GM19193 (cell line): ENCODE data around the gene ACTN1.
A peak's percentile ranks its signal among the peaks of the same experiment; 100 is the strongest.

Experiments
- POLR2A ChIP-seq: IDR thresholded peaks from 4 replicates; pipeline ENCODE4 v1.6.1; 2011; ENCODE audit not compliant: insufficient read depth, insufficient read length; ENCODE audit errors: extremely low read depth

The ACTN1 gene

DNA sequence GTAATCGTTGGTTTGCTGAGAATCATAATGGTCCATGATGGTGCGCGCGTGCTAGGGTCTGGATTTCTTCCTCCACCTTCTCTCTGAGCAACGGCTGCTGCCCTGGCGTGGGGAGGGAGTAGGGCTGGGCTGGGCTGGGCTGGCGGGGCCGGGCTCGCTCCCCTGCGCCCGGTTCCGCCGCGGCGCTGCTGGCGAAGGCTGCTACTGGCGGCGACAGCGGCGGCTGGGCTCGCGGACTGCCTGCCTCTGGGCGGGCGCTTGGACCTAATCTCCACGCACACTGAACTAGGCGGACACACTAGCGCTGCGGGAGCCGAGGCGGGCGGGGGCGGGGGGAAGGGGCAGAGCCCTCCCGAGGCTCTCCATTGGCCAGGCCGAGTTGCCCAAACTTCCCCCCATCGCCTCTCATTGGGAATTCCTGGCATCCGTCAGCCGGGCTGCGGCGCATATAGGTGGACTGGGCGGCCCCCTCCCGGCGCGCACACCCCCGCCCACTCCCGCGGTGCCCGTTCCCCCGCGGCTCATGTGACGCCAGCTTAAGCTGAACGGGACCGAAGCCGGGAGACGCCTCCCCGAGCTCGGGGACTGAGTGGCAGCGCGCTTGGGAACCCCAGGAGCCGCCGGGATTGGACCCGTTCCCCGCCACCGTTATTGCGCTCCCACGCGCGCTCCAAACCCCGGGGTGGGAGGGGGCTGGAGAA, at the start of gene ACTN1:
TSS of gene ACTN1 (minus strand) at position 282 of the 701 bp plus-strand sequence. CDS start at position 36, 246 bp downstream.
- peak; percentile 44 for TF ChIP-seq POLR2A

DNA sequence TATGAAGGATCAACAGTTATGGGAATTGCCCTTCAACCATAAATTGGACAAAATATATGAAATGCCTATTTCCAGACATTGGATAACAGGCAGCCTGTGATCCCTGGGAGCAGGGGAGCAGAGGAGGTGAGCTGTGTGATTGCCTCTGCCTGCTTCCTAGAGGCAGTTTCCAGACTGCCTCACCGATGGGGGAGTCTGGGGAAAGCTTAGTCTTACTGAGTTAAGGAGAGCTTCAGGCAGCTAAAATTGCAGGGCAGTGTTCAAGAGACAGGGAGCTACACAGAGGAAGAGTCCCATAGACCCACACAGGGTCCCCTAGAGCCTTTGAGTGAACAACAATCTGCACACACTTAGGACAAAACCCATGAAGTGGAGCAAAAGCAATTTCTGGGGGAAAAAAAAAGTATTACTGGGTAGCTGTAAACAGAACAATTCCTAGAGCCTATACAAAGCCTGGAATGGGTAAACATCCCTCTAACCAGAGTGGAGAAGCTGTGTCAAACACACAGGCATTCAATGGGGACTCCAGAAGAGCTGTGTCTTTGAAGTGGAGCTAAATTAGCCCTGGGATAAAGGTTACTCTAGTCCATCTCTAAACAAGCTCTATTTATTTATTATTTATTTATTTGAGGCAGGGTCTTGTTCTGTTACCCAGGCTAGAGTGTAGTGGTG, 48.3 kb upstream of the ACTN1 start:
- TF ChIP-seq POLR2A, result no peak

DNA sequence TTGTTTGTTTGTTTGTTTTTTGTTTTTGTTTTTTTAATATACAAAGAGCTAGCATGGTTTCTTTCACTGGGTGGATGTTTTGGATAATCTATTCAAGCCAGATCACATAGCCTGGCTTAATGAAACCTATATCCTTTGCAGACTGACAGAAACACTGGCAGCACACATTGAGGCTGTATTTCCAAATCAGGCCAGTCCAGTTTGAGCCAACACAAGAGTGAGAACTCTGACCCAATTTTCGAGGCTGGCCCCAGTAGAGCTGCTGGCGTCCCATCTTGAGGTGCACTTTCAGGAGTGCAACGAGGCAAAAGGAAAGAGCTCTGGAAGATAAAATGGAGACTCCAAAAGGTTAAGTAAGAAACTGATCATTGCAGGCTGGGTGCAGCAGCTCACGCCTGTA, 43.9 kb upstream of the ACTN1 start:
- no peak for TF ChIP-seq POLR2A

DNA sequence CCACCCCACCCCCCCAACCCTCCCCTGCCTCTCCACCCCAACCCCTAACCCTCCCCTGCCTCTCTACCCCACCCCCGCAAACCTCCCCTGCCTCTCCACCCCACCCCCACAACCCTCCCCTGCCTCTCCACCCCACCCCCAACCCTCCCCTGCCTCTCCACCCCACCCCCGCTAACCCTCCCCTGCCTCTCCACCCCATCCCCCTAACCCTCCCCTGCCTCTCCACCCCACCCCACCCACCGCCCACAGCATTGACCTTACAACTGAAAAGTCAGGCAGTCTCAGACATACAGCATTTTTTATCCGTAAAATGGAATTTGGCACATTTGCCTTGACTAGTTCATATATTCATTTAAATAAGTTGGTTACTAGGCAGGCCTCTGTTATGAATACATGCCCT, 38.6 kb upstream of the ACTN1 start:
- no peak for TF ChIP-seq POLR2A

DNA sequence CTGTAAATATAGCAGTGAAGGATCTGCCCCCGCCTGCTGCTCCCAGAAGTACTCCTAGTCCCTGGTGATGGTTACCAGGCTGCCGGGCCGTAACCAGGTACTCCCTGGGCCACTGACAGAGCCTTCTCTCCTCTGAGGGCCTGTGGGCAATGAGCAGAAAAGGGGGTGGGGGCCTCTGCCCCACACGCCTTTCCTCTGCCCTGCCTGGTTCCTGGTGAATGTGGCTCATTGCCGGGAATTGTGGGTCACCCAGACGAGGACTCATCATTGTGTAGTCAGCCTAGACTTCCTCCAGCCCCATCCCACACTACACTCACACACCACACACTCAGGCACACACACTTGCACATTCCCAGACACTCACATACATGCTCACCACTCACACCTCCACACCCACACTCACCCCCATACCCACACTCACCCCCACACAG, 35.7 kb upstream of the ACTN1 start:
- TF ChIP-seq POLR2A, result no peak

DNA sequence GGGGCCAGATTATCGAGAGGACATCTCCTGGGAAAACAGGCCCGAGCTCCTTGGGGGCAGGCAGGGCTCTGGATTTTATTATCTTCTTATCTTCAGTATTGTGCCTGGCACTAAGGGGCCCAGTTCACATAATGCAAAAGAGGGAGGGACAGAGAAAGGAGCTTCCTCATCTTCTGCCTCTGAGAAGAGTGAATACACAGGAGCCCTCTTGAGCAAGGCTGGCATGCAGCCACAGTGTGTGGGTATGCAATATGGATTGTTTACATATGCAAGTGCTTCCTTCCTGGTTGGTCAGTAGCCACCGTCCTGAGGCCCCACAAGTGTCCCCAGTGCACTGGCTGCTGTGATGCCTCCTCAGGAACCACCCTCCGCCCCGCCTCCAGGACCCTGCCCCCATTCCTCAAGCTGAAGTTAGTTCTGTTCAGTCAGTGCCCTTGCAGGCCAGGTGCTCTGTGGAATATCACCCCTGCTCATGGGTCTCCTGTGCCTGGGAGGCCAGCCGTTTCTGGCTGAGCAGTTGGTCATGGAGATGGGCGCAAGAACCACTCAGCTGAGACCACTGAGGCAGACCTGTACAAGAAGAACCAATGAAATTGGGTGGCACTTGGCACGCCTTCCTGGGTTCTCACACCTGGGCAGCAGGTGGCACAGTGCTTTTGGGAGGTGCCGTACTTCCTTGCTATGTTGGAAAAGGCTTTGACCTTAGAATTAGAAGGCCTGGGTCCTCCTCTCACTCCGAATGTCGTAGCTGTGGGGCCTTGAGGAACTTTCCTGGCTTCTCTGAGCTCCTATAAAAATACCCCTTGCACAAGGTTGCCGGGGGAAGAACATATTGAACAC, 35.1 kb upstream of the ACTN1 start:
- no peak for TF ChIP-seq POLR2A

DNA sequence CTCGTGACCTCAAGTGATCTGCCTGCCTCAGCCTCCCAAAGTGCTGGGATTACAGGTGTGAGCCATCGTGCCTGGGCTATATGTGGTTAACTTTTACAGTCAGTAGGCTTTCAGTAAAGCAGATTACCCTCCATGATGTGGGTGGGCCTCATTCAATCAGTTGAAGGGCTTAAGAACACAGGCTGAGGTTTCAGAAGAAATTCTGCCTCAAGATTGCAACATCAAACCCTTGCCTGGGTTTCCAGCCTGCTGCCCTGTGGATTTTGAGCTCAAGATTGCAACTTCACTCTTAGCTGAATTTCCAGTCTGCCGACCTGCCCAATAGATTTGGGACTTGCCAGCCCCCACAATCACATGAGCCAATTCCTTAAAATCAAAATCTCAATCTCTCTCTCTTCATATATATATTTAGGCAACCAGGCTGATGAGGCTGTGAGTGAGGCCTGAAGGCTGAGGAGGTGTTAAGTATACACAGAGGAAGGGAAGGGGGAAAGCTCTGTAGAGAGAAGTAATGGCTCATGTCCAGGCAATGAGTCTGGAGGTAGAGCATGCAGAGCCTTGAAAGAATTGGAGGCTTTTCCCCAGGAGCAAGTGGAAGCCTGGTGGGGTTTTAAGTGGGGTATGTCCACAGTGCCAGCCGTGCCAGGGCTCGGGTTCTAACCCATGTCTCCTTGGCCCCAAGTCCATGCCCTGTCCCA, 33.3 kb upstream of the ACTN1 start:
- TF ChIP-seq POLR2A, result no peak

DNA sequence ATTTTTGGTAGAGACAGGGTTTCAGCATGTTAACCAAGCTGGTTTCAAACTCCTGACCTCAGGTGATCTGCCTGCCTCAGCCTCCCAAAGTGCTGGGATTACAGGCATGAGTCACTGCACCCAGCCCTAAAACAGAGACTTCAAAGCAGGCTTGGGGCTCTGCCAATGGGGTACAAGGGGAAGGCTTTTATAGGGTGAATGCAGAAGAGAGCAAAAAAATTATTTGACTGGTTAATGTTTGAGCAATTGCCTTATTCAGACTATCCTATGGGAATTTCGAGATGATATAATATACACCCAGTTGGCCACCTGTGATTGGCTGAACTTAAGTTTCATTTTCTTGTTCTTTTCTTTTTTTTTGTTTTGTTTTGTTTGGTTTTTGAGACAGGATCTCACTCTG, 31.5 kb upstream of the ACTN1 start:
- TF ChIP-seq POLR2A, result no peak

DNA sequence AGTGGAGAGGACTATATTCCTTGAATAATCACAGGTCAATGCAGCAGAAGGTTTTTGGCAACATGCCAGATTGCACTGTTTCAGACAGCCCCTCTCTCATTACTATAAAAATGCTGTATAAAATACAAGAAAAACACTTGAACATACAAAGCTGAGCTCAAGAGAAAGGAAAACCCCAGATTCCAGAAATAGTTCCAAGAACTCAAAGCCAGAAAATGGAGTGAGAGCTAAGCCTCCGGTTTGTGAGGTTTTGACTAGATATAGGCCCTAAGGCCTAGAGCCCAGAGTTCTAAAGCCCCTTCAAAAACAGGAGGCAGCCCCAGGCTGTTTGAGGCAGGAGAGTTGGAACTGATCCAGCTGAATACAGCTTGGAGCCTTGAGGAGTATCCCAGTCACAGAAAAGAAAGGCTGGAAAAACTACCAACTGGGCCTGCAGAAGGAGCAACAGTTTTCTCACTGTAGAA, 29.4 kb upstream of the ACTN1 start:
- TF ChIP-seq POLR2A, result no peak

DNA sequence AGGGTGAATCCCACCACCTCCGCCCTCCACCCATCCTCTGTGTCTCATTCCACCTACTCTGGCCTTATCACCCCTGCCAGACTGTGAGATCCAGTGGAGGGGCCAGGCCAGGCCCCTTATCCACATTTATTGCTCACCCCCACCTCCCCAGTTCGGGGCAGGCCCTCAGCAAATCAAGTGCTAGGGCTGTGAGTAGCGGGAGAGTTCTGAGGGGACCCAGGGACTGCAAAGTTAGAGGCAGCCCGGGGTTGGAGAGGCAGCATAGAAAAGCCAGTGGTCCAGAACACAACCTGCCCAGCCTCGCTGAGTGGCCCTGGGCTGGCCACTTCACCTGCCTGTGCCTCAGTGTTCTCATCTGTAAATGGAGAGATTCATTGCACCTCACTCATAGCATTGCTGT, 27.2 kb upstream of the ACTN1 start:
- TF ChIP-seq POLR2A, result no peak

DNA sequence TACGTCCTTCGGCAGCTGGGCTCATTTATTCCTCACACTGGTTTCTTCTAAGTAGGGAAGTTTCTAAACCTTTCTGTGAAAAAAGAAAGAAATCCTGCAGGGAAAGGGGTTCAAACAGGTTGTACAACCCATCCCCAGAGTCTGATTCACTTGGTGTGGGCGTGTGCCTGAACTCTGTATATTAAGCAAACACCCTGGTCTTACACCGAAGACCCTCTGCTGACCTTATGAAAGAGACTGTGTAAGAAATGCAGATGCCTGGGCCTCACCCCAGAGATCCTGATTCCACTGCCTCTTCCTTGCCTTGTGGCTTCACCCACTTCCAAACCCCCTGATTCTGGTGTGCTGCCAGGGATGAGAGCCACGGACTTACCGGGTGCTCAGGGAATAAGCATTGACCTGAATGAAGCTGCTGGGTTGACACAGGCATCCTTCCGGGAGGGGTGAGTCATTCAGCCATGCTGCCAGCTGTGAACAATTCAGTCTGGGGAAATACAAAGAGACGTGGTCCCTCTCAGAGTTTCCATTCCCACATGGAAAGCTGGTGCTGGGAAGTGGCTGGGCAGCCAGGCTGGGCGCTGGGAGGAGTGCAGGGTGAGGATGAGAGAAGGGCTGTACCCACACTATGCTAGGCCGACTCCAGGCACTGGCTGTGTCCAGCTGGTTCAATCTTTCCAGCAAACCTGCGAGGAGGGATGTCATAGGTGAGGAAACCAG, 26.5 kb upstream of the ACTN1 start:
- TF ChIP-seq POLR2A, result no peak

DNA sequence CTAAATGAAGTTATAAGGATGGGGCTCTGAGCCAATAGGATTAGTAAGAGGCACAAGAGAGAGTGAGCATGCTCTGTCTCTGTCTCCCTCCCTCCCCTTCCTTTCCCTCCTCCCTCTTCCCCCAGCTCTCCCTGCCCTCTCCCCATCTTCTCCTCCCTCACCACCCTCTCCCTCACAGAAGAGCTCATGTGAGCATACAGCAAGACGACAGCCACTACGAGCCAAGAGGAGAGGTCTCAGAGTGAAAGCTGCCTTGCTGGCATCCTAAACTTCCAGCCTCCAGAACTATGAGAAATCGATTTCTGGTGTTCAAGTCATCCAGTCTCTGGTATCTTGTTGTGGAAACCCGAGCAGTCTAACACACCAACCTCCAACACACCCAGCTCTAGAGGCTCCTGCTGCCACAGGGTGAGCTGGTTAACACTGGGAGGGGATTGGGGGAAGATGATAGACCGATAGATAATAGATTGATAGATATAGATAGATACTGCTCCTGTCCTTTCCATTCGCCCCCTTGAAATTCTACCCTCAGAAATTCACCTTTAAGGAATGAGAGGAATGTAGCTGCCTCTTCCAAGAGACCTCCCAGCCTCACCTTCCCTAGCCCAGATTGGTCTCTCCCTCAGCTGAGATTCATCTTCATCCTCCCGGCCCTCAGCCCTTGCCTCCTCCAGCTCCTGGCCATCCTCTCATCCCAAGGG, 25.8 kb upstream of the ACTN1 start:
- no peak for TF ChIP-seq POLR2A

DNA sequence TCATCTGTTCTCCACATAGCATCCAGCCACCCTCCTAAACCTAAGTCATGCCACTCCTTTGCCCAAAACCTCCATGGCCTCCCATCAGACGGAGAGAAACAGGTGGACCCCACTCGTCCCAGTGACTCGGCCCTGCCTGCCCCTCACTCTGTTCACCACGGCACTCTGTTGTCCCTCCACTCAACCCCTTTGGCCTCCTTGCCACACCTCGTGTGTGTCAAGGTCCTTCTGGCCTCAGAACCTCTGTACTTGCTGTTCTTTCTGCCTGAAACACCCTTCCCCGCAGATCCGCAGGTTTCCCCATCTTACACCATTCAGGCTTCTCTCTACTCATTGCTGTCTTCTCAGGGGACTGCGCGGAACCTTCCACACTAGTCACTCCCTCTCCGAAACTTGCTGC, 24.5 kb upstream of the ACTN1 start:
- TF ChIP-seq POLR2A, result no peak

DNA sequence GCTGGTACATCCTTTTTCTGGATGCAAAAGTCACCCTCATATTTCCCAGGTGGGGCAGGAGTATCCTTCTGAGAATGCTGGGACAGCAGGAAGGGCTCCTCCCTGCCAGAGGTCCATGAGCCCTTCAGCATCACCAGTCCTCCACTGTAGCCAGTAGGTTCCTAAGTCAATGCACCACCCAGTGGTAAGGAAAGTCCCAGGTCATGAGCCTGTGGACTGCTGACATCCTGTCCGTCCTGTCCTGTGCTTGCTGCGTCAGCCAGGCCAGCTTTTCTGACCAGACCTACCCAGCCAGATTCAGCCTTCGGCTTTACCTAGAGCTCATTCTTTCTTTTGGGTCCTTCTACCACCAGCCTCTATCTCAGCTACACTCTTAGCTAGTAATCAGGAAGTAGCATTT, 23.0 kb upstream of the ACTN1 start:
- no peak for TF ChIP-seq POLR2A

DNA sequence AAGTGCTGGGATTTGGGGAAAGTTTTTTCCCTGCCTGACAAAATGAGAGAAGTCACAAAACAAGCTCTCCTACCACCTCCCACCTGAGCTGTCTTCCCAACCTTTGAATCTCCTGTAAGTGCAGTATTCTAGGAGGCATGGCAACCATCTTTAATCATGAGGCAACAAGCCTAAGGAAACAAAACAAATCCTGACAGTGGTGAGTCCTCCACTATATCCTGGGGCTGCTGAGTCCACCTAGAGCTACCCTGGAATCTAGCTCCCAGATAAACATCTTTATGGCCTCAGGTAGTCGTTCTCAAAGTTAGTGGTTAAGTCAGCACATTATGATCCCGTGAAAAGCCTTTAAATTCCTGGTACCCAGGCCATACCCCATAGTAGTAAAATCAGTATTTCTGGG, 22.3 kb upstream of the ACTN1 start:
- no peak for TF ChIP-seq POLR2A

DNA sequence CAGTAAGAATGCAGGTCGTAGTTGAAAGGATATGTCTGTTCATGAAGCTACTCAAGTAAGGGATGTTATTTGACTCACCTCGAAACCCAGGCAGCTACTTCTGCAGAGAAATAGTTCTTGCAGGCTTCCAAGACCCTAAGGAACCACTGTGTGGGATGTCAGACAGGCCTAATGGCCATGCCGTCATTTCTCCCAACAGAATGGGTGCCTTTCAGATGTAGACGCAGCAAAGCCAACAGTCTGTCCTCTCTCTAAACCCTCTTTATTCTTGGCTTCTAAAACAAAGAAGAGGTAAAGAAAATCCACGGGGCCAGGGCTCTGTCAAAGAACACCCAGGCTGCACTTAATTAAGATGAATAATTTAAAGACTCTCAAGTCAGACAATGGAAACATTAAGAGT, 19.0 kb upstream of the ACTN1 start:
- TF ChIP-seq POLR2A, result no peak
